K562 (cell line): ENCODE data around the gene GDF2.

Source experiments
- GTF2F1 ChIP-seq: IDR thresholded peaks from 2 replicates; pipeline ENCODE4 v1.6.1; 2011; ENCODE audit warnings: low read depth, low read length, improper control_type of control experiment
- HIVEP1 ChIP-seq: fragments of 250-450 bp; sonication (Bioruptor Pico); IDR thresholded peaks from 2 replicates; pipeline ENCODE4 v1.4.0; 2020; ENCODE audit warnings: mild to moderate bottlenecking
- RBBP5 ChIP-seq: fragments of 200-600 bp; sonication (generic); IDR thresholded peaks from 2 replicates; pipeline ENCODE4 v1.6.1; 2012; ENCODE audit warnings: borderline replicate concordance, mild to moderate bottlenecking, low read length, control low read depth, inconsistent platforms; ENCODE audit not compliant: insufficient read depth, poor library complexity, severe bottlenecking

DNA sequence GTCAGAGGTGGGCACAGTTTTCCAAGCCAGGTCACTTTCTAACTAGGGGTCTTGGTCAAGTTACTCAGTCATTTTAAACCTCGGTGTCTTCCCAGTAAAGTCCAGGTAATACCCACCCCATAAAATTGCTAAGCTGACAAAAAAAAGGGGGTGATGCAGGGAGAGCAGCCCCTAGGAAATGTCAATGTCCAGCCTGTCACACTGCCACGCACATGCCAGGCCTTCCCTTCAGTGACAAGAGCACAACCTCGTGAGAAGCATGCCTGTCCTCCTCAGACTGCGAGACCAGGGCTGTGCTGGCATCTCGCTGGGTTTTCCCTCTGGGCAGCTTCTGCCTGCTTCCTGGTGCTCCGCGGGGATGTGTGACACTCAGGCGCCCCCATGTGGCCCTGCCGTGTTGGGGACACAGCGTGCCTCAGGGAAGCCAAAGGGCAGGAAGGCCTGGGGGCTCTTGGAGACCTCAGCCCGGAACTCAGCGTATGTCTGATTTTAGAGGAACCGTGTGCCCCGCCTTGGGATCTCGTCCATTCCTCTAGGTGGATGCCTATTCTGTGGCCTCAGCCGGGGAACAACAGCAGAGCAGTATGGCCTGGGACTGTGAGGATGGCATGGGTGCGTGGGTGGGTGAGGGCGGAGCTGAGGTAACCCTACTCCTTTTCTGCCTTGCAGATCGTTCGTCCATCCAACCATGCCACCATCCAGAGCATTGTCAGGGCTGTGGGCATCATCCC, 10.2 kb upstream of the GDF2 start:
- TF ChIP-seq RBBP5 (no peak), HIVEP1 (no peak; the same call in 1 of the 2 replicates), GTF2F1 (no peak)
